OCI-LY7 (cell line): ENCODE data around the gene PTP4A1. TPM values are rescaled to one million over a fixed set of nuclear protein-coding genes. Genes with fewer than 3 reads are reported as not detected.

Experiments
- BruUV-seq: library from RNA; stranded (reverse); fragments of 400-500 nt; replicated peaks from 2 replicates; lab custom pipeline; 2021; lab: Mats Ljungman, UMichigan
- CTCF ChIA-PET: fragments of 300-600 bp; sonication (Branson Sonifier 250); formaldehyde crosslinking; loops from one replicate; lab custom pipeline; 2022; ENCODE audit warnings: antibody characterized with exemption; ENCODE audit not compliant: unreplicated experiment; lab: Charles Lee
- POLR2A ChIA-PET: fragments of 300-600 bp; sonication (Branson Sonifier 250); formaldehyde crosslinking; loops from one replicate; lab custom pipeline; 2022; ENCODE audit warnings: antibody characterized with exemption; lab: Charles Lee
- DNase-seq: peaks from one replicate; pipeline ENCODE4 v3.0.0-alpha.2; 2015; ENCODE audit warnings: low spot score
- H2AFZ ChIP-seq: fragments of 200-600 bp; sonication (generic), shearing (Covaris generic); 2 replicates; pipeline ENCODE4 v1.6.1; 2014; ENCODE audit warnings: mild to moderate bottlenecking, antibody characterized with exemption, low read length, moderate library complexity
- H3K27ac ChIP-seq: fragments of 200-600 bp; sonication (generic); 2 replicates; pipeline ENCODE4 v1.5.1; 2014; ENCODE audit warnings: mixed run types, low read depth, mild to moderate bottlenecking, moderate library complexity, low read length, inconsistent platforms; ENCODE audit not compliant: poor library complexity, severe bottlenecking
- H3K36me3 ChIP-seq: fragments of 200-600 bp; sonication (generic); 2 replicates; pipeline ENCODE4 v1.6.1; 2014; ENCODE audit warnings: mild to moderate bottlenecking, antibody characterized with exemption, low read length, moderate library complexity, mixed read lengths; ENCODE audit not compliant: insufficient read depth
- H3K4me1 ChIP-seq: fragments of 200-600 bp; sonication (generic); 2 replicates; pipeline ENCODE4 v1.5.1; 2014; ENCODE audit warnings: mild to moderate bottlenecking, low read length; ENCODE audit not compliant: insufficient read depth, poor library complexity, severe bottlenecking
- H3K4me2 ChIP-seq: fragments of 200-600 bp; sonication (generic); 2 replicates; pipeline ENCODE4 v1.6.1; 2014; ENCODE audit warnings: mild to moderate bottlenecking, low read length
- H3K4me3 ChIP-seq: fragments of 200-600 bp; sonication (generic); 2 replicates; pipeline ENCODE4 v1.5.1; 2014; ENCODE audit warnings: mild to moderate bottlenecking, low read depth, low read length; ENCODE audit not compliant: poor library complexity, severe bottlenecking
- H3K79me2 ChIP-seq: fragments of 200-600 bp; sonication (generic); 2 replicates; pipeline ENCODE4 v1.6.1; 2016; ENCODE audit warnings: low read depth, mild to moderate bottlenecking, low read length, moderate library complexity, mixed read lengths; ENCODE audit not compliant: insufficient read depth
- H3K9me2 ChIP-seq: fragments of 200-600 bp; sonication (generic); 2 replicates; pipeline ENCODE4 v1.6.1; 2016; ENCODE audit warnings: mild to moderate bottlenecking, low read length, mixed read lengths; ENCODE audit not compliant: insufficient read depth
- H3K9me3 ChIP-seq: fragments of 200-600 bp; sonication (generic); 2 replicates; pipeline ENCODE4 v1.6.1; 2014; ENCODE audit warnings: mild to moderate bottlenecking, mixed run types, low read length, mixed read lengths
- H4K20me1 ChIP-seq: fragments of 200-600 bp; sonication (generic); 2 replicates; pipeline ENCODE4 v1.6.1; 2014; ENCODE audit warnings: mild to moderate bottlenecking, antibody characterized with exemption, low read length, moderate library complexity, mixed read lengths; ENCODE audit not compliant: insufficient read depth
- CTCF ChIP-seq: fragments of 200-600 bp; sonication (generic); conservative IDR thresholded peaks from 2 replicates; pipeline ENCODE4 v1.5.1; 2014; ENCODE audit warnings: mild to moderate bottlenecking, antibody characterized with exemption, low read length, moderate library complexity, mixed read lengths
- EZH2phosphoT487 ChIP-seq: fragments of 200-600 bp; sonication (generic); IDR thresholded peaks from 2 replicates; pipeline ENCODE4 v1.6.1; 2018; ENCODE audit warnings: low read depth, borderline replicate concordance, mild to moderate bottlenecking, mixed run types, antibody characterized with exemption, low read length, moderate library complexity, mixed read lengths
- intact Hi-C: fragments of 100-400 bp; cut with micrococcal nuclease; formaldehyde crosslinking; loops from one replicate; pipeline ENCODE4 v1.10.0; 2022; ENCODE audit not compliant: unreplicated experiment
- total RNA-seq, 2 experiments: library from RNA; depleted of rRNA in 1 of 2; stranded (reverse); fragments of >200 nt in 1 of 2; shearing (Covaris generic) in 1 of 2; gene quantifications; 2 replicates each; pipeline ENCODE4 v1.2.3, GENCODE V29; 2014 to 2022

PTP4A1 gene
- total RNA-seq, 2 experiments from 2014 or later, result 21.2 to 76.0 TPM

GRCh38 chr6:63525186-63525878 lies 46.9 kb upstream of the PTP4A1 start:
- H3K4me3 ChIP-seq, result no peak overlapping the region
- H3K4me1 ChIP-seq, result peaks cover 19% of the 10 kb centered on the region
- ChIA-PET CTCF (no interaction called here), POLR2A (interaction anchor here (0.8 to 1.9 kb wide), 4 partner anchors 8 to 14 kb away, joined by 3 to 6 read pairs (median 4); no protein-coding TSS in a partner anchor)
- no peak overlapping the region for H3K27ac ChIP-seq
- H3K9me2 ChIP-seq, result no peaks in the 10 kb centered on the region
- BruUV-seq, result no TSS peak
- H3K9me3 ChIP-seq, result no peaks in the 10 kb centered on the region
- peak; percentile 52 for DNase-seq
- TF ChIP-seq CTCF, result peak; percentile 44
- no peak for TF ChIP-seq EZH2phosphoT487
- H2AFZ ChIP-seq, result peak overlapping the region; percentile 76
- H3K79me2 ChIP-seq, result no peaks in the 10 kb centered on the region
- H4K20me1 ChIP-seq, result no peaks in the 10 kb centered on the region
- intact Hi-C loops, result no loop called here
- no peaks in the 10 kb centered on the region for H3K36me3 ChIP-seq
- peak overlapping the region; percentile 12 for H3K4me2 ChIP-seq

GRCh38 chr6:63526931-63527330 lies 45.3 kb upstream of the PTP4A1 start:
- Histone ChIP-seq H3K36me3 (no peaks in the 10 kb centered on the region), H3K4me1 (peaks cover 19% of the 10 kb centered on the region), H3K9me2 (no peaks in the 10 kb centered on the region), H3K9me3 (no peaks in the 10 kb centered on the region), H3K4me3 (no peak overlapping the region), H2AFZ (no peak overlapping the region), H3K4me2 (no peak overlapping the region), H4K20me1 (no peaks in the 10 kb centered on the region), H3K27ac (no peak overlapping the region), H3K79me2 (no peaks in the 10 kb centered on the region)
- no TSS peak for BruUV-seq
- CTCF ChIA-PET, result interaction anchor here (1.0 kb wide), 1 partner anchor 8 kb away, joined by 3 read pairs; no protein-coding TSS in a partner anchor
- DNase-seq, result no peak
- no peak for TF ChIP-seq EZH2phosphoT487
- TF ChIP-seq CTCF, result no peak
- POLR2A ChIA-PET, result interaction anchor here (0.5 to 1.0 kb wide), 3 partner anchors 9 to 199 kb away, joined by 3 read pairs; no protein-coding TSS in a partner anchor
- intact Hi-C loops, result no loop called here
